ENCODE results near the gene TIE1.

The TIE1 gene

GRCh38 chr1:43274125-43274803 is 26.5 kb upstream of the TIE1 start:
- no peak for DNase-seq (ENCODE audit: low read depth in 2 of 2)

DNA sequence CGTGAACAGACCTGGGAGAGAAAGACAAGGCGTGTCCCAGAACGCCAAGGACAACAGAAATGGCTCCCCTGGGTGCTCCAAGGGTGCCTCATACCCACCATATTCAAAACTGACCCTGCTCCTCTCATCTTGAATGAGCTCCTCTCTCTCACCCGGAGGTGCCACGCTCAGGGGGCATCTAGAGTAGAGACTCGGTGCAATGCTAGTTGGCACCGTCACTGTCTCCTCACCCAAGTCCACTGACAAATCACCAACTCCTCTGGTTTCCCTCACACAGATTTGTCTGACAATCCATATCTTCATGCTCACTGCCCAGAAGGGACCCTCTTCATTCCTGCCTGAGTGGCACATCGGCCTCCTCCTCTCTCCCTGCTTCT is 26.0 kb upstream of the TIE1 start:
- DNase-seq (ENCODE audit: low read depth in 2 of 2): no peak

DNA sequence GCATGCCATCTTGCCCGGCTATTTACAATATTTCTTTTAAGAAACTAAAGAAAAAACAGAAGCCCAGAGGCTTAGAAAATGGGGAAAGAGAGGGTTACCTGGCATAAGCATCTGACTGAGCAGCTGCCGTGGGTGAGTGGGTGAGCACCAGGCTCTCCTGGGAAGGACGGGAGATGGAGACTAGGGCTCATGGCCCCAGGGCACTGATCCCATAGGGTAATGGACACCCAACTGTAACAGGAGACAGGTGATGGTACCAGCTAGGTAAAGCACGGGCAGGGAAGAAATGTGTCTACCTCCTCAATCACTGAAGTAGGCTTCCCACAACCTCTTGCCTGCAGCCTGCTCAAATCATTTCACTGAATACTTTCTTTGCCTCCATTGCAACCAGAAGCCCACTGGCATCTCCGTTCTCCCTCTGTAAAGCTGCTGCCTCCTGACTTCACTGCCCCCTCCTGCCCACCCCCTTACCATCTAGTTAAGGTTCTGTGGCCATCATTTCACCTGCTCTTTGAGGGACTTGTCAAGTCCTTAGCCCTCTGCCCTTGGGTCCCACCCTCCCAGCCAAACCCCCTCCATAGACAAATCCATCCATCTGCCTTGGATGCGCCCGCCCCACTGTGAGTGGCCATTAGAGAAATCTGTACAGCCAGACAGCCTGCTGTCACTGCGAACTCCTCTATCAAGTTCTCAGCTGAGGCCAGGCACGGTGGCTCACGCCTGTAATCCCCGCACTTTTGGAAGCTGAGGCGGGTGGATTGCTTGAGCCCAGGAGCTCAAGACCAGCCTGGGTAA is 24.8 kb upstream of the TIE1 start:
- DNase-seq (ENCODE audit: low read depth in 2 of 2): no peak

- DNase-seq (ENCODE audit: low read depth in 2 of 2): no peak
Observed at GRCh38 chr1:43276673-43277072, 24.1 kb upstream of the TIE1 start.

DNA sequence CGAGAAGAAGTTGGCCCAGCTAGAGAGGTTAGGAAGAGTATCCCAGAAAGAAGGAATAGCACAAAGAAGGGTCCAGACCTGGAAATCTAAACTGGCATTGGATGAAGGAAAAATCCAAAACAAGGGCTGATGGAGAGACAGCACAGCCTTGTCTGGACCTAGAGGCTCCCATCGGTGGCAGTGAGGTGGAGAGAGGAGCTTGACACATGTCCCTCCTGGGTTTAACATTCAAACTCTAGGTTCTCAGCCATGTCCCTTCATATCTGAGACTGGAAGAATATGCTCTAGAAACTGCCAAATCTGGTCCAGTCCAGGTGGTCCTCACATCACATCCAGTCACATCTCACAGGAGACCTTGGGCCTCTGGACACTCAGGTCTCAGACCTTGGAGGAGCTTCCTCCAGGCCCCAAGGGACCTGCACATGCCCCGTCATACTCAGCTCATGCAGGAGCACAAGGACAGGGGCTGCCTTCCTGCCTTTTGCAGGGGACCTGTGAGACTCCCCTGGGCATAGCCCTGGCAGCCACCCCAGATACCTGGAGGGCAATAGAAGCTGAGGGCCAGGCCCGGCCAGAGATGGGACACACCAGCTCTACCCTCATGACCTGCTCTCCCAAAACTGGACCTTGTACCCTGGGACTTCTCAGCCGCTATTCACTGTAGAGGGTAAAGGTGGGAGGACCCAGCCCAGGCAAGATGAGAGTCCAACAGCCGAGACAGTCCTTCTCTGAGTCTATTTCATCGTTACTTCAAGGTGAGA is 23.5 kb upstream of the TIE1 start:
- DNase-seq (ENCODE audit: low read depth in 2 of 2): no peak

DNA sequence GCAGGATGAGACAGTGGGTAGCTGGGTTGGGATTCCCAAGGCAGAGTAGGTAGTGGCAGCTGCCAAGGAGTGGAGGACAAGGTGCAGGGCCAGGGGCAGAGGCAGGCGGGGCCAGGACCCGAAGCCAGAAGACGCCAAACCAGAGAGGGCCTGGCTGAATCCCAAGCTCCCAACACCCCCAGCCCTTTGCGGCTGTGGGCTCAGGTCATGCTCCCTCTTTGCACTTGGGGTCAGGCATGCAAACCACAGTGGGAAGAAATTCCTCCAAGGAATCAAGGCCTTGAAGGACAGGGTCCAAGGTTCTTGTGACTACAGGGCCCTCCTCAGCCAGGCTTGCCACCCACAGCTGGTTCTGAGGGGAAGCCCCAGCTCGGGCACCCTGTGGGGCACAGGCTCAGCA is 21.6 kb upstream of the TIE1 start:
- no peak for DNase-seq (ENCODE audit: low read depth in 2 of 2)

DNA sequence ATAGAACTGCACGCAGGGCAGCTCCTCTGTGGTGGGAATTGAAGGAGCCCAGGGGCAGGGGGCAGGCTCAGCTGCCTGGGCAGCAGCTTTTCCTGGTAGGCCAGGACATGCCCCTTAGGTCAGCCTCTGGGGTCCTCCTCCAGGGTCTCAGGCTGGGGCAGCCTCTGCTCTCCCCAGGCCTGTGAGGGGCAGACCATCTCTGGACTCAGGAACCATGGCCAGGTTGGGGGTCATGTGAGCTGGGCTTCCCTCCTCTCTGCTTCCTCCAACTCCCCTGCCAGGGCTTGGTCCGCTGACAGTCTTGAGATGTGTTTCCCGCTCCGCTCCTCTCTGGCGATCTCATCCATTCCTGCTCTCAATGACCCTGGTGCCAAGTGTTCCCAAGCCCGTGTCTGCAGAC is 21.1 kb upstream of the TIE1 start:
- DNase-seq (ENCODE audit: low read depth in 2 of 2): no peak

DNA sequence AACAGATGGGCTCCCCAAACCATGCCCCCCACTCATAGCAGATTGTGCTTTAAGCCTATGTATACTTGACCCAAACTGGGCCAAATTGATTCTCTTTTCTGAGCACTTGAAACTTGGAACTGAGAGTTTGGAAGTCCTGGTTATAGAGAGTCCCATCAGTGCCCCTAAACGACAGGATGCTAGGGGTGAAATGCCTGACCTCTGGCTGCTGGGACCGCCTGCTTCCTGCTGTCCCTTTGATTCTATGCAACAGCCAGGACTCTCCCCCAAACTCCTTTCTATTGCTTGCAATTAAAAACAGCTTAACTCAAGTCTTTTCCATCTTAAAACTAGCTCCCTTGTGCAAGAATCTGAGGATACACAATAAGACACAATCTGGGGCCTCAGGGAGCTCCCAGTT is 20.1 kb upstream of the TIE1 start:
- DNase-seq (ENCODE audit: low read depth in 2 of 2): no peak

DNA sequence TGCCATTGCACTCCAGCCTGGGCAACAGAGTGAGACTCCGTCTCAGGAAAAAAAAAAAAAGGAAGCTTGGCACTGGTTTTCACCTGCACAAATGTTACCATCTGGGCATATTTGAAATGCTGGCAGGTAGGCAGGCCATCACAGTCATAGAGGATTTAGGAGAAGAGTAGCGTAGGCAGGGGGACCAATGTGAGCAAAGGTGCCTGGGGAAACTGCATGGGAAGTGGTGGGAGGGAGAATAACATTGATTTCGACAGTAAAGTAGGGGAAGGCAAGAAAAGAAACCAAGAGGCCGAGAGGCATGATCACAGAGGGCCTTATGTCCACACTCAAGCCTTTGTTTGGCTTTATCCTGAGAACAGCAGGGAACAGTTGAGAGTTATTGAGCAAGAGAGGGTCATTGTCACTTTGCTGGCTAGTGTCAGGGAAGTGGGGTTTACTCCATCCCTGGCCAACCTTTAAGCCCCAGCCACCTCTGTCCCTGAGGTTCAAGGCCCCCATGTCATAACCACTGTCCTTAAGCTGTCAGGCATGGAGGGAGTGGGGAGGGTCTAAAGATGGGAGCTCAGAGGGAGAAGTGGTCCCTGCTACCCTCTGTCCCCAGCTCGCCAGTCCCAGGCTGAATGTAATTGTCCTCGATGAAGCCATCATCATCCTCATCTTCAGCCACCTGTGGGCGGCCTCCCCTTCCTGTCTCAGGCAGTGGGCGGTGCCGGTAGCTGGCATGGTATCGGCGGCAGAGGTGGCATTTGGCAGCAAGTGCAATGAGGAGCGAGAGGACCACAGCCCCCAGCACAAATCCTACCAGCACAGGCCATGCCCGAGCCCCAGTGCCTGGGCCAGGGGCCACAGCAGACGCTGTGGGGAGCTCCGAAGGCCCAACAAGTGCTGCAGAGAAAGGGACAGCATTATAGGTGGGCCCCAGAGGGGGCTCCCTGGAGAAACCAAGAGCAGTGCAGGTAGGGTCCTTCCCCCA is 18.3 kb upstream of the TIE1 start:
- DNase-seq (ENCODE audit: low read depth in 2 of 2): no peak

- DNase-seq (ENCODE audit: low read depth in 2 of 2): no peak
Observed at GRCh38 chr1:43284065-43284464, 16.7 kb upstream of the TIE1 start.

DNA sequence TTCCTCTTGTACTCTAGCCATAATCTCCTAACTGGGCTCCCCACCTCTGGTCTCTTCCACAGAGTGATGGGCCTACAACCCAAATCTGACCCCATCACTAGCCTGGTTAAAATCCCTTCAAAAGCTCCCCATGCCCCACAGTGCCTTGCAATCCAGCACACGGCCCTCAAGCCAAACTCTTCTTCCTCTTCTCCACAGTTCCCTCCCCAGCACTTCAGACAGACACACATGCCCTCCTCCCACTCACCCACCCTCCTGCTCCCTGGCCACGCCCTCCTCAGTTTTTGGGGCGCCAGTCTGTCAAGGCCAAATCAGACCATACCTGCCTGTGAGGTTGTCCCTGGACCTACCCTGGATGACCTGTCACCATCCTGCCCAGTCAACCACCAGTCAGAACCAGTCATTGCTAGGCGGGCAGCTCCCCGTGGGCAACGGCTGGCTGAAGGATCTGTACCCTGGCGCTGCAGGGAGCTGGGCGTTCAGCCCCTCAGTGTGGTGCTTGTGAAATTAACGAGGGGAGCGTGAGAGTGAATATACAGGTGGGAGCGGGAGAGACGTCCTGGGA is 16.2 kb upstream of the TIE1 start:
- DNase-seq (ENCODE audit: low read depth in 2 of 2): no peak

- DNase-seq (ENCODE audit: low read depth in 2 of 2): no peak
Observed at GRCh38 chr1:43285269-43285990, 15.4 kb upstream of the TIE1 start, which contains the start of gene C1orf210. Gene C1orf210, minus strand, starts transcription at chr1:43285581. Its CDS starts 2,311 bp downstream, at chr1:43283270.

DNA sequence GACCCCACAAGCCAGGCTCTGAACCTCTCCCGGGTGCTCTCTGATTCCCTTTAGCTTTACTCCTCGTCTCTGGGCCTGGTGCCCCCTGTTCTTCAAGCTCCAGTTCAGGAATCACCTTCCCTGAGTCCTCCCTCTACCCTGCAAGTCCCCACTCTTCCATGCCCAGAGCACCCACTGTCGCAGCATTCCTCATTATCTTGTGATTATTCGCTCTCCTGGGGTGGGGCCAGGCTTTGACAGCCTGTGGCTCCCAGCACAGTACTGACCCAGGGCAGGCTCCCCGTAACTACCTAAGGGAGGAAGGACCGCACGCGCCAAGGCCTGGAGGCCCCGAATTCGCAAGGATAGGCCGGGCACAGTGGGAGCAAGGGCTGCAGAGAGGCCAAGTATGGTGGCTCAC is 14.7 kb upstream of the TIE1 start:
- DNase-seq (ENCODE audit: low read depth in 2 of 2): no peak

- no peak for DNase-seq (ENCODE audit: low read depth in 2 of 2)
Observed at GRCh38 chr1:43286533-43286932, 14.2 kb upstream of the TIE1 start.

DNA sequence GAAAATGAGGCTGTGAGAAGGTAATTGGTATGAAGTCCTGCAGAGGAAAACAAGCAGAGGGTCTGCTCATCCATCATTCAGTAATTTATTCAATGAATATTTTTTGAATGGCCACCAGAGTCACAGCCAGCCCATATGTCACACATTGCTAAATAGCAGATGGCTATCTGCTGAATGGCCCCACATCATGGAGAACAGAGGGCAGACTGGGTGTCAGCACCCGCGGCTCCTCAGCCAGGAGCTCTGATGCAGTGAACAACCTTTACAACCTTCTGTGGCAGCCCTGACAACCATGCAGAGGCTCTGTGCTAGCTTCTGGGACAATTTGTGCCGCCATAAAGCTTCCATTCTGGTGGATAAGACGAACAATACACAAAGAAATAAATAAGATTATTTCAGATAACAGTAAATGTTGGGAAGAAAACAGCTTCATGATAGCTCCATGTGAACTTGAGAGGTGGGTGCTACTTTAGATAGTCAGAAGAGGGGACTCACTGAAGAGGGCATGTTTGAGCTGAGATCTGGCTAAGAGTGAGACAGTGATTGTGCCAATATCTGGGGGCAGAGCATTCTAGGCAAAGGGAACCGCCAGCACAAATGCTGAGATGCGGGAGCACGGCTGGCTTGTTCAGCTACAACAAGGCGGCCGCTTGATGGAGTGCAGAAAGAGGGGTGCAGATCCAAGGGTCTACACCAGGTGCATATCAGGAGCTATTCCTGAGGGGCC is 12.6 kb upstream of the TIE1 start:
- no peak for DNase-seq (ENCODE audit: low read depth in 2 of 2)

DNA sequence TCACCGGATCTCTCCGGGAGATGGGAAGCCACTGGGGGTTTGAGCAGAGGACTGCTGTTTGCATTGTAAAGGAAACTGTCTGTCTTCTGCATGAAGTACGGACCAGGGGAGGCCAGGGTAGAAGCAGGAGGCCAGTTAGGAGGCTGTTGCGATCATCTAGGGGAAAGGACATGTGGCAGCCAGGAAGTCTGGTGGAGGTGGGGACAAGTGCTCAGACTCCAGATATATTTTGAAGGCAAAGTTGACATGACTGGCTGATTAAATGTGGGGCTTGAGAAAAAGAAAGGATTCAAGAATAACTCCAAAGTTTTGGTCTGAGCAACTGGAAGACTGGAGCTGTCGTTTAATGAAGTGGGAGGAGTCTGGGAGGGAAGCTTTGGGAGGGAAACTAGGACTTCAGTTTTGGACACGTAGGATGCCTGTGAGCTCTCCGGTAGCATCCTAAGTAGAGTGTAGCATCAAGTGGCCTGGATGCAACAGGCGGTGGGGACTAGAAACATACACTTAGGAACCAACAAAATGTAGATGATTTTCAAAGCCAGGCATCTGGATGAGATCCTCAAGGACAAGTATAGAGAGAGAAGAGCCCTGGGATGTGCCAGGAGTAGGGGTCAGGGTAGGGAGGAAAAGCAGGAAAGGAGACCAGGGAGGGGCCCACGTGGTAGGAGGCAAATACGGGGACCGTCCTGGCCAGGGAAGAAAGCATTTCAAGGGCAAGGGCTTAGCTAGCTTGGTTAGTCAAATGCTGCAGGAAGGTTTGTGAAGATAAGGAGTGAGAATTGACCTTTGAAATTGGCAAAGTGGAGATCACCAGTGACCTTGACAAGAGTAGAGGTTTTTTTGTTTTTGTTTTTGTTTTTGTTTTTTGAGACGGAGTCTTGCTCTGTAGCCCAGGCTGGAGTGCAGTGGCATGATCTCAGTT is 11.7 kb upstream of the TIE1 start:
- no peak for DNase-seq (ENCODE audit: low read depth in 2 of 2)

GRCh38 chr1:43292216-43292615 is 8.6 kb upstream of the TIE1 start:
- DNase-seq (ENCODE audit: low read depth in 2 of 2): no peak

- DNase-seq (ENCODE audit: low read depth in 2 of 2): no peak
Observed at GRCh38 chr1:43292679-43293078, 8.1 kb upstream of the TIE1 start.

DNA sequence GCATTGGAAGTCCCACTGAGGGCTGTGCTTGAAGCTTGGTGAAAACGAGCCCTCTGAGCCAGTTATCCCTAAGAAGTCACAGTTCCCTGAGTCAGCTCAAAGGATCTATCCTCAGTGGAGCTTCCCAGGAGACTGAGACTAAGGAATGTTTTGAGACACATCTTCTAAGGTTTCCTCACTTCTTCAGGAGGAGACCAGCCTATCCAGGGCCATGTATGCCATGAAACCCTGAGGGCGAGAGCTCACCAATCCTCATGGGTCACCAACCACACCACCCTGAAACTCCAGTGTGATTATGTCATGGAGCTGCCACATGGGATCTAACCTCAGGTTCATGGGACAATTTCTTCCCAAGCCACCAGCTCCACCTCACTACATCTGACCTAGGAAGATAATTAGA is 7.6 kb upstream of the TIE1 start:
- DNase-seq (ENCODE audit: low read depth in 2 of 2): no peak
